Breast epithelium (tissue), 3 donors: ENCODE data around the gene NUDT21.

Experiments used
- CTCF ChIP-seq, 3 donors: fragments of 450-650 bp; IDR thresholded peaks; one replicate each; pipeline ENCODE4 v1.5.1; 2016 to 2017; ENCODE audit warnings: antibody characterized with exemption in 3 of 3, mild to moderate bottlenecking in 3 of 3, moderate library complexity in 3 of 3
- POLR2A ChIP-seq: fragments of 450-650 bp; IDR thresholded peaks from one replicate; pipeline ENCODE4 v1.6.1; 2016; ENCODE audit warnings: antibody characterized with exemption, mild to moderate bottlenecking, moderate library complexity
- POLR2AphosphoS5 ChIP-seq, 3 donors: sonication (generic); formaldehyde crosslinking; IDR thresholded peaks; one replicate each; pipeline ENCODE4 v1.6.1; 2017; ENCODE audit warnings: antibody characterized with exemption in 3 of 3

DNA sequence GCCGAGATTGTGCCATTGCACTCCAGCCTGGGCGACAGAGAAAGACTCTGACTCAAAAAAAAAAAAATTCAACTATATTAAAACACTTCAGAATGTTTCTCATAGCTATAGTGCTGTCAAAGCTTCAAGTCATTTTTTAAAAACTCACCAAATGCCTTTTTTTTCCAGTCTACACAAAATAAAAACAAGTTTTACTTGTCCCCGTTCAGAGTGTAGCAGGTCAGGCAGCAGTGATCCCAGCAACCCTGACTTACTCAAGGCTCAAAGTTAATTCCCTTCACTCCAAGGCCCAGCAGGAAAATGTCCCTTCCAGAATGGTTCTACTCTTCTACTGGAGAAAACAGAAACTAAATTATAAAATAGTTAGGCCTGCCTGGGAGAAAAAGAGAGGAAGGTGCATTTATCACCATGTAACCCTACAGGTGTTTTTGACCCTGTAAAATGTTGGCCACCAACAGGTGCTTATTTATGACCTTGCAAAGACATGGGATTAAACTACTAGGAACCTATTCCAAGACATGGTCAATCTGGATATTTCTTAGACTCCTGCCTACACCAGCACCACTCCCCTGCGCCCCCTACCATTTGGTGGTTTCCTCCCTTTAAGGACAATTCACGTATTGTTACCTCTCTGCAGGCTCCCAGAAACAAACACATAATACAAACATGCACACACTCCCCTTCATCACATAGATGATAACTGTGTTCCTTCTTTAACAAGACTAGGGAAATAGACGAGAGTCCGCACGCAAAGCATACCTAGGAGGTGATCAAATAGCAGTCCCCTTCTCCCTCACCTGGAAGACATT is 31.2 kb downstream of the NUDT21 start:
- no peak for TF ChIP-seq CTCF (IDR thresholded peaks at IDR 0.05)
- no peak for TF ChIP-seq POLR2AphosphoS5 (IDR thresholded peaks at IDR 0.05)
- TF ChIP-seq POLR2A = no peak
